ENCODE measurements around the gene DENND2C.

GRCh38 chr1:114641377-114641776 lies 28.5 kb downstream of the DENND2C start:
- TF ChIP-seq CTCF (IDR thresholded peaks at IDR 0.05) (no peak), EZH2 (IDR thresholded peaks at IDR 0.05) (no peak), EZH2phosphoT487 (IDR thresholded peaks at IDR 0.05) (no peak)

All from neural progenitor cell (in vitro differentiated cells).